Neural progenitor cell (in vitro differentiated cells): ENCODE measurements around the gene MYOG.

Source experiments
- CTCF ChIP-seq: fragments of 200-600 bp; sonication (generic); IDR thresholded peaks from 2 replicates; pipeline ENCODE4 v1.5.1; 2017; ENCODE audit warnings: antibody characterized with exemption, mild to moderate bottlenecking
- EZH2phosphoT487 ChIP-seq: fragments of 200-600 bp; sonication (generic); IDR thresholded peaks from 2 replicates; pipeline ENCODE4 v1.6.1; 2017; ENCODE audit warnings: antibody characterized with exemption

DNA sequence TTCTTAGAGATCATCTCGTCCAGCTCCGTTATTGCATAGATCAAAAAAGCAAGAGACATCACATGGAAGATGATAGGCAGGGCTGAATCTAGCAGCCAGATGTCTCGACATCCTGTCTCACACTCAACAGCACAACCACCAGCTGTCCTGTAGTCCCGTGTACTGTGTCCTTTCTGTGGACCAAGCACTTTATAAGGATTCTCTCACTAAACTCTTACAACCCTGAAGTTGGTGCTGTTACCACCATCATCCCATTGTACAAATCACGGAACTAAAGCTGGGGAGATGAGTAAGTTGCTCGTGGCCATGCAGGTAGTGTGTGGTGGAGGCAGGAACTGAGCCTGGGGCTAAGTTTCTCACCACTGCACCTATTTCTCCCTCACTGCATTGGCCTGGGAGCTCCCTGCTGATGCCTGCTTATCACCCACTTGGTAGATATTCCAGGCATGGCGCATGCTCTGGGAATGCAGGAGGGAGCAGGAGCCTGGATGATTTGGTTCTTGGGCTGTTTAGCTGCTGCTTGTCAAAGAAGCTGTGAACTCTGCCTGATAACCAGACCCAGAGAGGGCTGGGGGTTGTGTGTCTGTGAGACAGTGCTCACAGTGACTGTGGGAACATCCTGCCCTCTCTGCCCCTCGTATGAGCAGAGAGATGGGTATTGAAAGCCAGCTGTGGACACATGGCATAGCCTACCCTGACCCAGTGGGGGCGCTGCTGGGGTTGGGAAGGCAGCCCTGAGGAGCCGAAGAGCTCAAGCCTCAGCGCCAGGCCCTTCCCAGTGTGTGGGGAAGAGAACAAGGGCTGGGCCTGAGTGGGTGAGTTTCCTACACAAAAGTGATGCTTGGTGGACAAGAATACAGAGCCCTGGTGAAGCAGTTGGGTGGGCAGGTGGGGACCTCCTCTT lies 46.0 kb downstream of the MYOG start:
- no peak for TF ChIP-seq EZH2phosphoT487
- TF ChIP-seq CTCF = peak; percentile 64
